Activated CD8-positive, alpha-beta T cell treated with anti-CD3 and anti-CD28 coated beads, Interleukin-2, amount 10 ng/mL, durations not matched to agents 7 days and 5 days (primary cell): ENCODE data around the gene NOTCH4. TPM values are rescaled to one million over a fixed set of nuclear protein-coding genes. Genes with fewer than 3 reads are reported as not detected.
"Not testable (repeated sequence)": the region's sequence is repeated elsewhere in the genome, so short reads cannot be mapped to it uniquely, and the experiment has no call there.

Experiments
- ATAC-seq: fragments of 150-1000 bp; cut with Tn5 transposase; one replicate; pipeline ENCODE4 v1.10.0; 2021; ENCODE audit warnings: moderate library complexity
- CTCF ChIA-PET: fragments of 350-600 bp; sonication (Branson Sonifier 250); formaldehyde crosslinking; loops from one replicate; lab custom pipeline; 2021; ENCODE audit warnings: antibody characterized with exemption; lab: Charles Lee
- POLR2A ChIA-PET: fragments of 350-600 bp; sonication (Branson Sonifier 250); formaldehyde crosslinking; loops from one replicate; lab custom pipeline; 2021; ENCODE audit warnings: antibody characterized with exemption; lab: Charles Lee
- DNase-seq: peaks from one replicate; pipeline ENCODE4 v3.0.0-alpha.2; 2020
- H3K27ac Mint-ChIP-seq: one replicate; pipeline ENCODE4 v1.8.0; 2021; ENCODE audit warnings: mild to moderate bottlenecking, mixed read lengths
- H3K27me3 Mint-ChIP-seq: one replicate; pipeline ENCODE4 v1.8.0; 2021; ENCODE audit warnings: low read depth, mixed read lengths
- H3K36me3 Mint-ChIP-seq: one replicate; pipeline ENCODE4 v1.8.0; 2021; ENCODE audit warnings: low read depth, mixed read lengths
- H3K4me1 Mint-ChIP-seq: one replicate; pipeline ENCODE4 v1.8.0; 2021; ENCODE audit warnings: low read depth, mixed read lengths
- H3K4me3 Mint-ChIP-seq: one replicate; pipeline ENCODE4 v1.8.0; 2021; ENCODE audit warnings: mild to moderate bottlenecking, mixed read lengths
- H3K9me3 Mint-ChIP-seq: one replicate; pipeline ENCODE4 v1.8.0; 2022; ENCODE audit warnings: mixed read lengths; ENCODE audit not compliant: insufficient read depth
- total RNA-seq, 2 experiments: library from RNA; stranded (reverse); gene quantifications; one replicate each; pipeline ENCODE4 v1.2.3, GENCODE V29; 2021

NOTCH4 gene
- total RNA-seq, 2 experiments from 2014 or later, result 0.44 to 0.55 TPM

GRCh38 chr6:32216285-32216684 is 7.6 kb downstream of the NOTCH4 start:
- no peak for DNase-seq
- H3K27ac Mint-ChIP-seq, result no peak overlapping the region
- POLR2A ChIA-PET, result no interaction called here
- H3K27me3 Mint-ChIP-seq, result no peaks in the 10 kb centered on the region
- CTCF ChIA-PET, result no interaction called here
- no peak overlapping the region for H3K4me3 Mint-ChIP-seq
- H3K4me1 Mint-ChIP-seq, result peaks cover 8% of the 10 kb centered on the region
- no peak for ATAC-seq
- no peaks in the 10 kb centered on the region for H3K9me3 Mint-ChIP-seq
- H3K36me3 Mint-ChIP-seq, result no peaks in the 10 kb centered on the region

DNA sequence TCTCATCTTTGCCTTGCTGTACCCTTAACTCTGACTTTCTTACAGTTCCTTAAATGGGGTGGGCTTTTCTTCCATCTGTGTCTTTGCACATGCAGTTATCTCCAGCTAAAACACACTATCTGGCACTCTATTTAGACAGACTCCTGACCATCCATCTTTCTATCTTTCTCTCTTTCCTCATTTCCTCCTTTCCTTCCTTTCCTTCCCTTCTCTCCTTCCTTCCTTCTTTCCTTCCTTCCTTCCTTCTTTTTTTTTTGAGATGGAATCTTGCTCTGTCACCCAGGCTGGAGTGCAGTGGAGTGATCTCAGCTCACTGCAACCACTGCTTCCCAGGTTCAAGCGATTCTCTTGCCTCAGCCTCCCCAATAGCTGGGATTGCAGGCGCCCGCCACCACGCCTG is 8.2 kb downstream of the NOTCH4 start:
- no peak for DNase-seq
- no peak for ATAC-seq
- Mint-ChIP-seq H3K36me3 (no peaks in the 10 kb centered on the region), H3K27me3 (no peaks in the 10 kb centered on the region), H3K4me1 (peaks cover 8% of the 10 kb centered on the region), H3K9me3 (no peaks in the 10 kb centered on the region), H3K4me3 (no peak overlapping the region), H3K27ac (no peak overlapping the region)
- CTCF ChIA-PET, result no interaction called here
- POLR2A ChIA-PET, result no interaction called here

GRCh38 chr6:32214126-32214525 is 9.7 kb downstream of the NOTCH4 start:
- POLR2A ChIA-PET, result no interaction called here
- no peak overlapping the region for H3K27ac Mint-ChIP-seq

DNA sequence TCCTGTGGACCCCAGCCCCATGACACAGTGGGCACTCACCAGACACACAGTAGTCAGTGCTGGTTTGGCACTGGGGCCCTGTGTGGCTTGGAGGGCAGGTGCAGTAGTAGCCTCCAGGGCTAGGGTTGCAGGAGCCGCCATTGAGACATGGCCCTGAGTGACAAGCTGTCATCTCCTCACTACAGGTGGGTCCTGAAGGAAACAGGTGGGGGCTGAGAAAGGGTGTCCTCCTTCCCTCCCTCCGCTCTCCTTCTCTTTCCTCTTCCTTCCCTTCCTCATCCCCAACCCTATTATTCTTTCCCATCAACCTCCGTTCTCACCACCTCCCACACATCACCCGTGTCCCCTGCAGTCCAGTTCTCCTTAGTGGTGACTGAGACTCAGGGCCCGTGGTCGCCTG is 10.2 kb downstream of the NOTCH4 start:
- no peak for ATAC-seq
- ChIA-PET POLR2A (no interaction called here), CTCF (no interaction called here)
- H3K4me3 Mint-ChIP-seq, result no peak overlapping the region
- H3K36me3 Mint-ChIP-seq, result no peaks in the 10 kb centered on the region
- H3K27ac Mint-ChIP-seq, result no peak overlapping the region
- DNase-seq, result no peak
- peaks cover 2% of the 10 kb centered on the region for H3K27me3 Mint-ChIP-seq
- peaks cover 8% of the 10 kb centered on the region for H3K4me1 Mint-ChIP-seq
- H3K9me3 Mint-ChIP-seq, result no peaks in the 10 kb centered on the region

More at GRCh38 chr6:32214126-32214525, 9.7 kb downstream of the NOTCH4 start:
- DNase-seq (no peak), ATAC-seq (no peak)
- H3K4me1 Mint-ChIP-seq, result peaks cover 8% of the 10 kb centered on the region
- CTCF ChIA-PET, result no interaction called here
- H3K9me3 Mint-ChIP-seq, result no peaks in the 10 kb centered on the region
- H3K36me3 Mint-ChIP-seq, result no peaks in the 10 kb centered on the region
- H3K27me3 Mint-ChIP-seq, result no peaks in the 10 kb centered on the region
- H3K4me3 Mint-ChIP-seq, result no peak overlapping the region

DNA sequence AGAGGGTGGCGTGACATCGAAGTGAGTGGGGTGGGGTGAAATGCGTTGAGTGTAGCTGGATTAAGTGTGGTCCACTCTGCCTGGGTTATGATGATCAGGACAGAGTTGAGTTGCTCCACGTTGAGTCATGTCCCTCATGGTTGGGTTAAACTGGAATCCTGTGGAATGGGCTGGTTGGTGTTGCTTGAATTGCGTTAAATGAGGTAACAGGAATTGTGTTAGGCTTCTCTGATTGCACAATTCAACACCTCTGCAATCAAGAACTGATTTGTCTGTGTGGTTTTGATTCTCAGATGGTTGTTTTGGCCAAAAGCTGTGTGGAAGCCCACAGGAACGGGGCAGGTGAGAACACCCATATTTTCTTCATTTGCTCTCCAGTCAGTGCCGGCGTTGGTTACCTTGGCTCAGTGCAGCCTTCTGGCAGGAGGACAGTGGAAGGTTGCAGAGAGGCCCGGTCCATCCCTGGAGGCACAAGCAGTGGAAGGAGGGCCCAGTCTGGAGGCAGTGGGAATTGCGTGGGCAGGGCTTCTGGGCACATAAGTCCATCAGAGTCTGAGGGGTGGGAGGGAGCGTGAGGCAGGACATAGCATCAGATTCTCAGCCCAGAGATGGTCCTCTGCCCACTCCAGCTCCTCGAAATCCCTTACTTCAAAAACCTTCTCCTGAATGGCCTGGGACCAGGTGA is 11.6 kb downstream of the NOTCH4 start:
- POLR2A ChIA-PET, result no interaction called here
- CTCF ChIA-PET, result interaction anchor here (1.1 kb wide), 1 partner anchor 67 kb away, joined by 4 read pairs; no protein-coding TSS in a partner anchor

DNA sequence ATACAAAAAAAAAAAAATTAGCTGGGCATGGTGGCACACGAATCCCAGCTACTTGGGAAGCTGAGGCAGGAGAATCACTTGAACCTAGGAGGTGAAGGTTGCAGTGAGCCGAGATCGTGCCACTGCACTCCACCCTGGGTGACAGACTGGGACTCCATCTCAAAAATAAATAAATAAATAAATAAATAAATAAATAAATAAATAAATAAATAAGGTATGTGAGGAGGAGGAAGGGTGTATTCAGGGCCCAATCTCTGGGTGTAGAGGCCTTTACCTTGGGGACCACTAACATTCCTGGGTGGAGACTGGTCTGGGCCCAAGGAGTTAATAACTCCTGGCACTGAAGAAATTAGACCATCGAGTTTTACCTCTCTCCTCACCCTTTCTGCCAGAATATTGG is 12.4 kb downstream of the NOTCH4 start:
- H3K4me3 Mint-ChIP-seq, H3K9me3 Mint-ChIP-seq, H3K36me3 Mint-ChIP-seq, H3K4me1 Mint-ChIP-seq, ATAC-seq, POLR2A ChIA-PET, H3K27ac Mint-ChIP-seq, H3K27me3 Mint-ChIP-seq, DNase-seq: not testable (repeated sequence)
- CTCF ChIA-PET, result interaction anchor here (1.1 kb wide), 1 partner anchor 66 kb away, joined by 4 read pairs; no protein-coding TSS in a partner anchor

More for the DNA sequence above, 11.6 kb downstream of the NOTCH4 start:
- no peak overlapping the region for H3K27ac Mint-ChIP-seq
- no peaks in the 10 kb centered on the region for H3K9me3 Mint-ChIP-seq
- DNase-seq (no peak), ATAC-seq (no peak)
- H3K27me3 Mint-ChIP-seq, result peaks cover 5% of the 10 kb centered on the region
- H3K4me1 Mint-ChIP-seq, result peaks cover 8% of the 10 kb centered on the region
- H3K4me3 Mint-ChIP-seq, result no peak overlapping the region
- H3K36me3 Mint-ChIP-seq, result no peaks in the 10 kb centered on the region

DNA sequence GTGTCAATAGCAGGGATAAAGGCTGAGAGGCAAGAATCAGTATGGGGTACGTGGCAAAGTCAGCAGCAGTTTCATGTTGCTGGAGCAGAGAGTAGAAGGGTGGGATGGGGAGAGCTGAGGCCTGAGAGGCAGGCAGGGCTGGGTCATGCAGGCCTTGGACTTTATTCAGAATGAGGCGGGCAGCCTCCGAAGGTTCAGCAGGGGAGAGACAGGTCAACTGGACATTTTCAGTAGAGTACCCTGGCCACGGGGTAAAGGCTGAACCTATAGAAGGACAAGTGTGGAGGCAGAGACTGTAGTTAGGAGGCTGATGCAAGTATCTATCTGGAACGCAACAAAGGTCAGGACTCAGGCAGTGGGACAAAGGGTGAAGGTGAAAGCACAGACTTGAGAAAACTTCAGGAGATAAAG is 13.7 kb downstream of the NOTCH4 start:
- Mint-ChIP-seq H3K4me1 (peaks cover 2% of the 10 kb centered on the region), H3K27me3 (peaks cover 9% of the 10 kb centered on the region), H3K9me3 (no peaks in the 10 kb centered on the region), H3K4me3 (no peak overlapping the region), H3K27ac (no peak overlapping the region), H3K36me3 (no peaks in the 10 kb centered on the region)
- POLR2A ChIA-PET, result no interaction called here
- DNase-seq (no peak), ATAC-seq (no peak)
- CTCF ChIA-PET, result no interaction called here

DNA sequence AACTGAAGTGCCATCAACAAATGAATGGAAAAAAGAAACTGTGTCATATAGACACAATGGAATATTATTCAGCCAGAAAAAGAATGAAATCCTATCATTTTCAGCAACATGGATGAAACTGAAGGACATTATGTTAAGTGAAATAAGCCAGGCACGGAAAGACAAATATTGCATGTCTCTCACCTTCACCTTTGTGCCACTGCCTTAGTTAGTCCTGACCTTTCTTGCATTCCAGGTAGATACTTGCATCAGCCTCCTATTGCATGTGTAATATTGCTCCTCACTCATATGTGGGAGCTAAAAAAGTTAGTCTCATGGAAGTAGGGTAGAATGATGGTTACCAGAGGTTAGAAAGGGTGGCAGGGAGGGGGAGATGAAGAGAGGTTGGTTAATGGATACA is 14.9 kb downstream of the NOTCH4 start:
- ChIA-PET POLR2A (no interaction called here), CTCF (no interaction called here)
- Mint-ChIP-seq H3K27ac (no peak overlapping the region), H3K9me3 (no peaks in the 10 kb centered on the region), H3K36me3 (no peaks in the 10 kb centered on the region), H3K27me3 (peaks cover 18% of the 10 kb centered on the region), H3K4me3 (no peak overlapping the region), H3K4me1 (no peaks in the 10 kb centered on the region)
- ATAC-seq (no peak), DNase-seq (no peak)

- DNase-seq, result no peak
- Mint-ChIP-seq H3K4me1 (no peaks in the 10 kb centered on the region), H3K27ac (no peak overlapping the region), H3K4me3 (no peak overlapping the region), H3K9me3 (no peaks in the 10 kb centered on the region), H3K27me3 (peaks cover 19% of the 10 kb centered on the region), H3K36me3 (no peaks in the 10 kb centered on the region)
- ATAC-seq, result no peak
- ChIA-PET POLR2A (no interaction called here), CTCF (no interaction called here)
These were observed 19.6 kb downstream of the NOTCH4 start for GRCh38 chr6:32204268-32204715.

GRCh38 chr6:32203426-32204267 is 20.2 kb downstream of the NOTCH4 start:
- ATAC-seq (no peak), DNase-seq (no peak)
- Mint-ChIP-seq H3K27me3 (peaks cover 17% of the 10 kb centered on the region), H3K9me3 (no peaks in the 10 kb centered on the region), H3K27ac (no peak overlapping the region), H3K36me3 (no peaks in the 10 kb centered on the region), H3K4me1 (no peaks in the 10 kb centered on the region), H3K4me3 (no peak overlapping the region)
- ChIA-PET CTCF (no interaction called here), POLR2A (no interaction called here)

DNA sequence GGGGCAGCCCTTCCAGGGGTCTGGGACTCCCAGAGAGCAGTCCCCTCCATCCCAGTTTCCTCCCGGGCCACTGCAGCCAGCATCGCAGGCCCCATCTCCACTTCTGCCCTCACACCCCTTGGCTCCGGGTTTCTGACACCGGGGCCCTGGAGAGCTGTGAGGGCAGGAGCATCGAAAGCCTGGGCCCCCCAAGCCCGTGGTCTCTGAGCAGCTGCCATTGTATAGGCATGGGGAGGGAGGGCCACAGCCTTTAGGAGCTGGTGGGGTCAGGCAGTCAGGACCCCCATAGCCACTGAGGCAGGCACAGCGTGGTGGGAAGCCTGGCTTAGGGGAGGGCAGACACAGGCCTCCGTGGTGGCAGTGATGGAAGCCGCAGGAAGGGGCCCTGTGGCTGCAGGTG is 21.7 kb downstream of the NOTCH4 start:
- POLR2A ChIA-PET, result no interaction called here
- Mint-ChIP-seq H3K4me1 (peaks cover under 1% of the 10 kb centered on the region), H3K4me3 (no peak overlapping the region), H3K9me3 (no peaks in the 10 kb centered on the region), H3K27ac (no peak overlapping the region), H3K27me3 (peaks cover 15% of the 10 kb centered on the region), H3K36me3 (no peaks in the 10 kb centered on the region)
- ATAC-seq (no peak), DNase-seq (no peak)
- CTCF ChIA-PET, result interaction anchor here (0.6 kb wide), 1 partner anchor 40 kb away, joined by 4 read pairs; no protein-coding TSS in a partner anchor
